ENCODE results near the gene RNF207.

DNA sequence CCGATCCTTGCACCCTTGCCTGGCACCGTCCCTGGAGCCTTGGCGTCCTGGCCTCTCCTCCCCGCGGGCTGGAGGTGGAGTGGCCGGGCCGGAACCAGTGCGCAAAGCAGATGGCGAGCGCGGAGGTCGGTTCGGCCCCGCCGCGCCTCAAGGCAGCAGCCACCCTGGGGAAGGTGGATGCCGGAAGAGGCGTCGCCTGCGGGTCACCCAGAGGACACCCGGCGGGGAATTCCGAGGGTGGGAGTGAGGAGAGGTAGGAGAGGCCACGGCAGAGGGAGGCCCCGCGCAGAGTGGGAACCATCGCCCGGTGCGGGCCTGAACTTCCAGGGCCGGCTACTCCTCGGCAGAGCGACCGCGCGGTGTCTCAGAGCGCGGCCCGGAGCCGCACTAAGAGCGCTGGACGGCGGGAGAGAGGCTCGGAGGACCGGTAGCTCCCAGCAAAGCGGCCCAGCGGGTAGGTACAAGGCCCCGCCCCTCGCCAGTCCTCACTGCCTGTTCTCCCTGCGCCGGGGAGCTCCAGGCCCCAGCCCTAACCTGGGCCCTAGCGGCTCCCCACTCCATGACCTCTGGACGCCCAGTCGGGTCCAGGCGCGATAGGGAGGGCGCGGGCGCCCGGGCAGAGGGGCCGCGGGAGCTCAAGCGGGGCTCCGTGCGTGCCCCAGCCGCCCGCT lies at the start of gene RNF207:
- TF ChIP-seq EZH2 (IDR thresholded peaks at IDR 0.05) (no peak), POLR2AphosphoS5 (IDR thresholded peaks at IDR 0.05; ENCODE audit: borderline replicate concordance, low read depth, low read length) (no peak)
